RCC 7860 (cell line): ENCODE measurements around the gene MMAB.

ENCODE experiments used
- DNase-seq: peaks from one replicate; pipeline ENCODE4 v3.0.0-alpha.2; 2015; ENCODE audit warnings: low spot score
- FAIRE-seq: peaks from 2 replicates; lab custom pipeline; 2012; peaks lifted over from hg19 to GRCh38; lab: Jason Lieb, UNC

The MMAB gene

GRCh38 chr12:109586385-109587296 lies 13.3 kb upstream of the MMAB start:
- FAIRE-seq (no peak), DNase-seq (no peak)

GRCh38 chr12:109583733-109584132 lies 10.4 kb upstream of the MMAB start:
- FAIRE-seq: no peak
- no peak for DNase-seq

GRCh38 chr12:109582636-109583035 lies 9.3 kb upstream of the MMAB start:
- no peak for FAIRE-seq

GRCh38 chr12:109581856-109582255 lies 8.6 kb upstream of the MMAB start:
- FAIRE-seq (no peak), DNase-seq (peak; percentile 21)

More at GRCh38 chr12:109582636-109583035, 9.3 kb upstream of the MMAB start:
- no peak for DNase-seq

DNA sequence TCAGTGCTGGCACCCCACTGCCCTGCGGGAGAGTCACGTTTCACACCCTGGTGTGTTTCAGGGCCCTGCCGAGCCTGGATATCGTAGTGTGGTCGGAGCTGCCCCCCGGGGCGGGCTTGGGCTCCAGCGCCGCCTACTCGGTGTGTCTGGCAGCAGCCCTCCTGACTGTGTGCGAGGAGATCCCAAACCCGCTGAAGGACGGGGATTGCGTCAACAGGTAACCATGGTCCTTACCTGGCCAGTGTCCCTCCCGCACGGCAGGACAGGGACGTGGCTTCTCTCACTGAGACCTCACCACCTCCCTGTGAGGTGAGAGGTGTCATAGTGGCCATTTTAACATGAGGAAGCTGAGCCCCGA lies 8.0 kb upstream of the MMAB start:
- DNase-seq (no peak), FAIRE-seq (no peak)

GRCh38 chr12:109580684-109581333 lies 7.5 kb upstream of the MMAB start:
- DNase-seq (no peak), FAIRE-seq (no peak)

DNA sequence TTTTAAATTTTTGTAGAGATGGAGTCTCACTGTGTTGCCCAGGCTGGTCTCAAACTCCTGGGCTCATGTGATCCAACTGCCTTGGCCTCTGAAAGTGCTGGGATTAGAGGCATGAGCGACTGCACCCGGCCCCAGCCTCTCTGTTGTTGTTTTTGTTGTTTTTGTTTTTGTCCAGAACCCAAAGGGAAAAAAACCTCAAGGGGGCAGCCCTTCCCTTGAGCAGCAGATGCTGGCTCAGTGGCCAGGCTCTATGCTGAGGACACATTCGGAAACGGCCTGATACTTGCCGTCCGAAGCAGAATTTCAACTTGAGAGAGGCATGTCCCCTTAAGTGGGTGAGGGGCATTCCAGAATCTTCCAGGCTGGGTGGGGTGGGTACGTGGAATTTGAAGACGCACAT lies 7.0 kb upstream of the MMAB start:
- DNase-seq (no peak), FAIRE-seq (no peak)

DNA sequence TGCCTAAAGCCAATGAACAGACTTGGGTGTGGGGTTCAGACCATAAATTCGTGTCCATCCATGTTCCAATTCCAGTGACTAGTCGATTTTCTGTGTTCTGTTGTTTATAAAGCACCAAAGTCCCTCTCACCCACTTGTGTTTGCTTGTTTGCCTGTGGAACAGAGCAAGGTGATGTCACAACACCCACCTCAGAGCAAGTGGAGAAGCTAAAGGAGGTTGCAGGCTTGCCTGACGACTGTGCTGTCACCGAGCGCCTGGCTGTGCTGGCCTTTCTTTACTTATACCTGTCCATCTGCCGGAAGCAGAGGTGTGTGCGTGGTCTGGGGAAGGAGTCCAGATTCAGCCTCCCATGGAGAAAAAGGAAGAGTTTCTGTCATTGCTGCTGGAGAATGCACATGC lies 6.3 kb upstream of the MMAB start:
- DNase-seq (no peak), FAIRE-seq (no peak)

DNA sequence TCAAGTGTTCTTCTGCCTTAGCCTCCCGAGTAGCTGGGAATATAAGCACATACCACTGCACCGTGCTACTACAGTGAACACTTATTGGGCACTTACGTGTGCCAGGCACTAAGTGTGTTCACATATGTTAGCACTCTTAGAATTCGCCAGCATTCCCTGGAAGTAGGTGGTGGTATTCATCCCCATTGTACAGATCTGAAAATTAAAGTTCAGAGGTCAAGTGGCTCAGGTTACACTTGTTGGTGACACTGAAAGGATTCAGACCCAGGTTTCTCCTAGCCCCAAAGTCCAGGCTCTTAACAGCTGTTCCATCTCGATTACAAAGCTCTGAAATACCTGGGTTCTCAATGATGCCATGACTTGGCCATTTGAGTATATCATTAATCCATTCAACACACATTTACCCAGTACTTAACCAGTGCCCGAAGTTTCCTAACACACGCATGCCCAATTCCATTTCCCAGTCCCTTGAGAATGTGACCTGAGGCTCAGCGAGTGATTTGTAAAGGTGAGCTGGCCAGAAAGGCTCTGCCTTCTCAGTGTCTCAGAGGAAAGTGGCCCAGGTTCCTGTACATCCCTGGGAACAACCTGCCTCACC lies 5.1 kb upstream of the MMAB start:
- DNase-seq: no peak
- FAIRE-seq: no peak

- FAIRE-seq (no peak), DNase-seq (no peak)
These were observed 4.0 kb upstream of the MMAB start for GRCh38 chr12:109577311-109577710.

DNA sequence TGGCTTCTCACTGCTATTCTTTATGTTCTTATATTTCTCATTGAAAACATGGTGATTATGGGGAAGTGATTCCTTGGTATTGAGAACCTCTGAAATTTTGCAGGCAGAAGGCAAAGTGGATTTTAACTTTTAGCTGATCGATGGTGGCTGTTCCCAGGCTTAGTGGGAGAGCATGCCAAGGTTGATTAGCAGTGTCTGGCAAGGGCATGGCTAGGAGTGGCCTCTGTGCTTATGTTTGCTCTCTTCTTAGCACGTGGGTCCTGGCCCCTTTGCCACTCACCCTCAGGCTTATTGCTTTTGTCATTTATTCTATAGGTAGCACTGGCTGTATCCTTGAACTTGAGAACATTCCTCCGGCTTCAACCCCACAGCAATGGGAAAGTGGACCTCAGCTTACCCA lies 2.4 kb upstream of the MMAB start:
- FAIRE-seq: no peak
- DNase-seq: no peak

DNA sequence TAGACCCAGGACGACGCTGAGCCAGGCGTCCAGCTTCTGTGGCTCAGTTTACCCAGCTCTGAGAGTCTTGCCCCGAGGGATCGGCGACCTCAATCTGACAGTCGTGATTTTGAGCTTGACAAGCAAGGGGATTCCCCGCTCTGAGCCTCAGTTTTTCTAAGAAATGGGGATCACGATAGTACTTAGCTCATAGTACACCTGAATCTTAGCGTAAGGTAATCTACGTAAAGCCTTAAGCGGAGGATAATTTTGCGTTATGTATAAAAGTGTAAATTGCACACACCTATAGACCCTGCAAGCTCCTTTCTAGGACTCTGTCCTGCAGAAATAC lies 575 bp upstream of the MMAB start:
- FAIRE-seq (no peak), DNase-seq (no peak)

DNA sequence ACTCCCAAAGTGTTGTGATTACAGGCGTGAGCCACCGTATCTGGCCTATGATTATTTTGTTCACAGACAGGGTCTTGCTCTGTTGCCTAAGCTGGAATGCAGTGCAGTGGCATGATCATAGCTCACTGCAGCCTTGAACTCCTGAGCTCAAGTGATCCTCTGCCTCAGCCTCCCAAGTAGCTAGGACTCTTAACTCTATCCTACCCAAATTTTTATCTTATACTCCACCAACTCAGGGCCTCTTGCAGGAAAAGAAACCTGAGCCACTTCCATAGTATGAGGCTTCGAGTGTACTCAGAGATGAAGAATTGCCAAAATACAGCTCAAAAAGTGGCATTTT lies 828 bp downstream of the MMAB start:
- FAIRE-seq: no peak
- DNase-seq: no peak

- no peak for FAIRE-seq
- no peak for DNase-seq
These were observed 1.4 kb downstream of the MMAB start for GRCh38 chr12:109571773-109572505.

- DNase-seq (no peak), FAIRE-seq (no peak)
These were observed 4.8 kb downstream of the MMAB start for GRCh38 chr12:109568486-109568885.

DNA sequence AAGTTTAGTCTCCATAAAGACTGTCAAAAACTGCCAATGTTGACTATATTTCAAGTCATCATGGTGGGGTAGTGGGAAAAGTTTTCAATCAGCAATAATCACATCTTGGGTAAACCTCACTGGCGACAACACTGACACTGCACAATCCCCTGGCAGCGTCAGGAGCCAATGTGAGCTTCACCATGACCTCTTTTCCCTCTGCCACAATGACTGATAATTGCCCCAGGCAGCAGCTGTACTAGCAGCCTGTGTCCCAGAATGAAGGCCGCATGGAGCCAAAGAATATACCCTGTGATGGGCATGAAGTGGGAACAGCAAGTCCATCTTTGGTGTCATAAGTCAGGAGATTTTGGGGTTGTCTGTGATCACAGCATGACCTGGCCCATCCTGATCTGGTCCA lies 5.3 kb downstream of the MMAB start:
- no peak for FAIRE-seq

GRCh38 chr12:109567296-109567695 lies 6.0 kb downstream of the MMAB start:
- DNase-seq: no peak
- no peak for FAIRE-seq

More for the DNA sequence above, 5.3 kb downstream of the MMAB start:
- no peak for DNase-seq

GRCh38 chr12:109566424-109566823 lies 6.9 kb downstream of the MMAB start:
- FAIRE-seq: no peak
- no peak for DNase-seq

DNA sequence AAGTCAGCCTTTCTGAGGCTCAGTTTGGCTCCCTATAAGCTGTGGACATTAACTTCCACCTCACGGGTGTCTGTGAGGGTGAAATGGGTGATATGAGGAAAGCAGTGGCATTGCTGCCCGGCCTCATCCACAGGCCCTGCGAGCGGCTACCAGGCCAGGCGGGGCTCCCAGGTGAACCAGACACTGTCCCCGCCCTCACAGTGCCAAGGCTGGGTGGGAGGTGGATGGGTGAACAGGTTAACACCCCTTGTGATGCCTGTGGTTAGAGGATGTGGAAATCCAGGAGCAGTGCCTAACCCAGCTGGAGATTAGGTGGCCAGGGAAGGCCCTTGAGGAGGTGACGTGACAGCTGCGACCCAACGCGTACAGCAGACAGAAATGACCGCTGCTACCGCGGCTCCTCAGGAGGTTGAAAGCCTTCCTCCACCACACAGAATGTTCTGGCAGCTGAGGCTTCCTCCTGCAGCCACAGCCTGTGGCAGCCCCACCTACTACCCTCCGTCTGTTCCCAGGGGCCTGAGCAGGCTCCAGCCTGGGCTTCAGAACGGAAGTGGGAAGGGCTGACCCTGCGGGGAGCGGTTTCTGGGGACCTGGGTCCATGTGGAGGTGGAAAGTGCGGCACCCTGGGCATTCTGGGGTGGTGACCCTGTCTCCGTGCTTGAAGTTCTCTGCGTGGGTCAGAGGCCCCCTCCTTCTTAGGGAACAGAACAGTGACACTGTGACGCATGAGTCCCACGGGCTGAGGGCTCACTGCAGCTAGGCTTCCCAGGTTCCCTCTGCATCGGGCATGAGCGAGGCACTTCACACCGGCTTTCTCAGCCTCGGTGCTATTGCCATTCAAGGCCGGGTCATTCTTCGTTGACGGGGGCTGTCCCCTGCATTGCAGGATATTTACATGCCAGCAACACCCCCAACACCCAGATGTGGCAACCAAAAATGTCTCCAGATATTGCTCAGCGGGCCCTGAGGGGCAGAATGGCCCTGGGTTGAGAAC lies 9.7 kb downstream of the MMAB start:
- FAIRE-seq: no peak

GRCh38 chr12:109562871-109563270 lies 10.4 kb downstream of the MMAB start:
- DNase-seq (no peak), FAIRE-seq (no peak)

More for the DNA sequence above, 9.7 kb downstream of the MMAB start:
- DNase-seq: no peak
